DMS 273 treated with DMSO at 0.1 percent for 48 hours (cell line): ENCODE data around the gene SSMEM1.
"Not testable (repeated sequence)": the region's sequence is repeated elsewhere in the genome, so short reads cannot be mapped to it uniquely, and the experiment has no call there.

Source experiments
- DNase-seq: peaks from one replicate; lab custom pipeline; 2025; lab: John Stamatoyannopoulos, UW

Gene SSMEM1

GRCh38 chr7:130213828-130214227 is 6.2 kb downstream of the SSMEM1 start:
- DNase-seq, result no peak

- no peak for DNase-seq
Observed at GRCh38 chr7:130216025-130216424, 8.4 kb downstream of the SSMEM1 start.

GRCh38 chr7:130216750-130217149 is 9.1 kb downstream of the SSMEM1 start:
- DNase-seq, result no peak

GRCh38 chr7:130218806-130219620 is 11.4 kb downstream of the SSMEM1 start:
- DNase-seq, result no peak

- no peak for DNase-seq
Observed at GRCh38 chr7:130219871-130220270, 12.2 kb downstream of the SSMEM1 start.

- DNase-seq, result no peak
Observed at GRCh38 chr7:130221746-130222145, 14.1 kb downstream of the SSMEM1 start.

- DNase-seq, result no peak
Observed at GRCh38 chr7:130223646-130224045, 16.0 kb downstream of the SSMEM1 start.

GRCh38 chr7:130224210-130224609 is 16.6 kb downstream of the SSMEM1 start:
- no peak for DNase-seq

GRCh38 chr7:130224923-130225322 is 17.3 kb downstream of the SSMEM1 start:
- DNase-seq, result not testable (repeated sequence)

GRCh38 chr7:130226333-130226732 is 18.7 kb downstream of the SSMEM1 start:
- no peak for DNase-seq

- no peak for DNase-seq
Observed at GRCh38 chr7:130227883-130228575, 20.4 kb downstream of the SSMEM1 start.

GRCh38 chr7:130228840-130229502 is 21.3 kb downstream of the SSMEM1 start:
- no peak for DNase-seq

- DNase-seq, result not testable (repeated sequence)
Observed at GRCh38 chr7:130229981-130230380, 22.3 kb downstream of the SSMEM1 start.

GRCh38 chr7:130231792-130232191 is 24.1 kb downstream of the SSMEM1 start:
- no peak for DNase-seq

- DNase-seq, result no peak
Observed at GRCh38 chr7:130232209-130232608, 24.5 kb downstream of the SSMEM1 start.

GRCh38 chr7:130234078-130234477 is 26.4 kb downstream of the SSMEM1 start:
- DNase-seq, result no peak

GRCh38 chr7:130236361-130236760 is 28.7 kb downstream of the SSMEM1 start:
- not testable (repeated sequence) for DNase-seq

GRCh38 chr7:130240240-130240639 is 32.6 kb downstream of the SSMEM1 start:
- no peak for DNase-seq

GRCh38 chr7:130242198-130243014 is 34.7 kb downstream of the SSMEM1 start:
- peak; percentile 22 for DNase-seq

- not testable (repeated sequence) for DNase-seq
Observed at GRCh38 chr7:130243486-130243885, 35.8 kb downstream of the SSMEM1 start.

GRCh38 chr7:130246491-130246890 is 38.8 kb downstream of the SSMEM1 start:
- not testable (repeated sequence) for DNase-seq

GRCh38 chr7:130248842-130249241 is 41.2 kb downstream of the SSMEM1 start:
- DNase-seq, result not testable (repeated sequence)
